OCI-LY7 (cell line): ENCODE measurements around the gene SBF1.

Experiments
- CTCF ChIP-seq: fragments of 200-600 bp; sonication (generic); conservative IDR thresholded peaks from 2 replicates; pipeline ENCODE4 v1.5.1; 2014; ENCODE audit warnings: mild to moderate bottlenecking, antibody characterized with exemption, low read length, moderate library complexity, mixed read lengths
- EZH2phosphoT487 ChIP-seq: fragments of 200-600 bp; sonication (generic); IDR thresholded peaks from 2 replicates; pipeline ENCODE4 v1.6.1; 2018; ENCODE audit warnings: low read depth, borderline replicate concordance, mild to moderate bottlenecking, mixed run types, antibody characterized with exemption, low read length, moderate library complexity, mixed read lengths

GRCh38 chr22:50445880-50446707 is 28.7 kb downstream of the SBF1 start:
- no peak for TF ChIP-seq CTCF
- TF ChIP-seq EZH2phosphoT487 = no peak
